LNCaP clone FGC (cell line): ENCODE measurements around the gene SH2D1A.
"Not testable (repeated sequence)": the region's sequence is repeated elsewhere in the genome, so short reads cannot be mapped to it uniquely, and the experiment has no call there.

Experiments
- DNase-seq: peaks from one replicate; pipeline ENCODE4 v3.0.0-alpha.2; 2011; ENCODE audit warnings: low read depth
- H3K4me3 ChIP-seq: 2 replicates; pipeline ENCODE4 v1.5.1; 2011; ENCODE audit warnings: mild to moderate bottlenecking, low read depth, low read length, control low read depth
- CTCF ChIP-seq: IDR thresholded peaks from 2 replicates; pipeline ENCODE4 v1.5.1; 2012; ENCODE audit warnings: mild to moderate bottlenecking; ENCODE audit not compliant: control insufficient read depth, insufficient read depth; ENCODE audit errors: extremely low read depth

The SH2D1A gene

DNA sequence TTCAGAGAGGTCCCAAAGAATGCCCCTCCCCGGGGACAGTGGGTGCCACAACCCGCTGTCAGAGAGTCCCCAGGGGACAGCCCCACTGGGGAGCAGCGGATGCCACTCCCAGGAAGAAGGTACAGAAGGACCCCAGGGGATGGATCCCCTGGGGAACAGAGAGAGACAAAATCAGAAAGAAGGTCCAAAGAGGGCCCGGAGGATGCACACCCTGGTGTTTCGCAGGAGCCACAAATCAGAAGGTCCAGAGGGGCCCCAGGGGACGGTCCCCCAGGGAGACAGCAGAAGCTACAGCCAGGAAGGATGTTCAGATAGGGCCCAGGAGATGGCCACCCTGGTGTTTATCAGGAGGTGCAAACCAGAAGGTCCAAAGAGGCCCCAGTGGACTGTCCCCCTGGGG, 12.5 kb upstream of the SH2D1A start:
- no peak for TF ChIP-seq CTCF
- H3K4me3 ChIP-seq = no peak overlapping the region
- no peak for DNase-seq

- not testable (repeated sequence) for H3K4me3 ChIP-seq, DNase-seq
Measured at GRCh38 chrX:124334555-124334954, 11.8 kb upstream of the SH2D1A start.

DNA sequence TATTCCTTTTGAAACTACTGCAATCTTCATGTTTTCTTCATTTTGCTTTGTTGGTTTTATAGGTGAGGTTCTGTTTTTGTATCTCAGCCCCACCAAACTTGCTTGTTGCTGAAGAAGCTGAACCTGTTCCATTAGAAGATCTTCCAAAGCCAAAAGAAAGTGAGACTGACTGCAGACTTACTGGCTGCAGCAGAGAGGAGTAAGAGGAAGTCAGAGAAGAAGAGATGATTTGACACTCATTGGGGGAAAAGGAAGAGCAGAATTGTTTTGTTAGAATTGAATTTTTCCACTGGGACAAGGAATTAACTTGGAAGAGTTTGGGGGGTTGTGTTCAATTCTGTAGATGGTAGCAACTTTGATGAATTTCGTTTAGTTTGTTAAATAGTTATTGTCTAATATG, 10.8 kb upstream of the SH2D1A start:
- TF ChIP-seq CTCF = no peak
- no peak for DNase-seq
- H3K4me3 ChIP-seq = no peak overlapping the region

DNA sequence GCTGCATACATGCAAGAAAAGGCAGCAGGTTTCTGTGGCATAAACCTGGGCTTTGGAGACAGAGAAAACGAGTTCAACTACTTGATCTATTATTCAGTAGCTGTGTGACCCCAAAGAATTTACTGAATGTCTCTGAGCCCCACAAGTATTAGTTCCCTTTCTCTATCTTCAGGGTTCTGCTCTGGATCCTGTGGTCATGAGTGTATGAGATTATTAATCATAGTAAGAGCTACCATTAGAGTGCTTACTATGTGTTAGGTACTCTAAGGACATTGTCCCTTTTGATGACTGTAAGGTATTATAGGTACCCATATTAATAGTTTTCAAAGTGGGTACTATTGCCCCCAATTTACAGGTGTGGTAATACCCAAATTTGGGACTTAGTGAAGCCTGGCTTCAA, 8.4 kb upstream of the SH2D1A start:
- no peak for TF ChIP-seq CTCF
- no peak for DNase-seq
- no peak overlapping the region for H3K4me3 ChIP-seq

GRCh38 chrX:124338733-124339514, 7.4 kb upstream of the SH2D1A start:
- H3K4me3 ChIP-seq = no peak overlapping the region
- DNase-seq = no peak
- no peak for TF ChIP-seq CTCF

GRCh38 chrX:124341396-124342132, 4.8 kb upstream of the SH2D1A start:
- no peak overlapping the region for H3K4me3 ChIP-seq
- no peak for DNase-seq
- TF ChIP-seq CTCF = no peak

DNA sequence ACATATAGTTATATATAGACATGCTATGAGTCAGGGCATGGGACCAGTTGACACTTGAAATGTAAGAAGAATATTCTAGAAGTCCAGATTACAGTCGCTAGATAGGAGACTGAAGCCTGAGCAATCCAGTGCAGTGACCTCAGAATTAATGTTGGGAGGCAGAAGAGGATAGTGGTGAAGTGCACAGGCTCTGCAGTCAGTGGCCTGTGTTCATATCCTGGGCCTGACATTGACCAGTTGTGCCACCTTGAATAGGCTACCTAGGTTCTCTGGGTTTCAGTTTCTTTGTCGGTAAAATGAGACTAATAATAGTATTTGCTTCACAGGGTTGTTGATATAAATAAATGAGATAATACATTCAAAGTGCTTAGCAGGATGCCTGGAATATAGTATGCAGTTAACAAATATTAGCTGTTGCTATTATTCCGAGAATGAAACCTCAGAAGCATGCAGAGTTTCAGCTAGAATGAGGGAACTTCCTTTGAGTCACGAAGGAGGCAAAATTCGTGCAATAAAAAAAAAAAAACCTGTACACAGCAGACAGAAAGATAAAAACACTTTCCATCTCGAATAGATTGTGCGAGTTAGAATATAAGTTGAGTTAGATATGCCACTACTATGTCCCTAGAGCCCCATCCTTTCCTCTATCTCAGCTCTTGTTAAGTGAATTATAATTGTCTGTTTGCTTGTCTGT, 4.0 kb upstream of the SH2D1A start:
- H3K4me3 ChIP-seq = no peak overlapping the region
- no peak for TF ChIP-seq CTCF
- no peak for DNase-seq
